Jurkat, Clone E6-1 (cell line): ENCODE results near the gene ZNF728. TPM values are rescaled to one million over a fixed set of nuclear protein-coding genes. Genes with fewer than 3 reads are reported as not detected.
"Not testable (repeated sequence)": the region's sequence is repeated elsewhere in the genome, so short reads cannot be mapped to it uniquely, and the experiment has no call there.

ENCODE experiments used
- DNase-seq: peaks from one replicate; pipeline ENCODE4 v3.0.0-alpha.2; 2011; ENCODE audit warnings: low read depth, low spot score
- H3K4me3 ChIP-seq: 2 replicates; pipeline ENCODE4 v1.5.1; 2011; ENCODE audit warnings: mild to moderate bottlenecking, low read length, control low read depth, moderate library complexity
- polyA plus RNA-seq: library from polyadenylated mRNA; unstranded; fragments of >200 nt; gene quantifications from one replicate; pipeline ENCODE4 v1.2.1, GENCODE V29; 2012; ENCODE audit warnings: missing spikeins; ENCODE audit not compliant: insufficient read length, insufficient read depth

The ZNF728 gene
- not detected for polyA plus RNA-seq

GRCh38 chr19:23002690-23003422, at the start of gene ZNF728:
Gene ZNF728, minus strand, starts transcription at chr19:23003176. Its CDS starts 146 bp downstream, at chr19:23003030.
- H3K4me3 ChIP-seq = no peak within 1 kb of the TSS
- DNase-seq = no peak

GRCh38 chr19:23052349-23052748, 49.4 kb upstream of the ZNF728 start:
- H3K4me3 ChIP-seq = no peak overlapping the region
- no peak for DNase-seq

- DNase-seq = no peak
- no peak overlapping the region for H3K4me3 ChIP-seq
These were observed 46.3 kb upstream of the ZNF728 start for GRCh38 chr19:23049256-23049655.

- DNase-seq = no peak
- H3K4me3 ChIP-seq = no peak overlapping the region
These were observed 43.8 kb upstream of the ZNF728 start for GRCh38 chr19:23046743-23047142.

GRCh38 chr19:23033721-23034120, 30.7 kb upstream of the ZNF728 start:
- no peak overlapping the region for H3K4me3 ChIP-seq
- no peak for DNase-seq

GRCh38 chr19:23015660-23016059, 12.7 kb upstream of the ZNF728 start:
- H3K4me3 ChIP-seq = no peak overlapping the region
- DNase-seq = no peak

GRCh38 chr19:22994957-22995356, 8.0 kb downstream of the ZNF728 start:
- H3K4me3 ChIP-seq, DNase-seq: not testable (repeated sequence)

GRCh38 chr19:22976248-22976647, 26.7 kb downstream of the ZNF728 start:
- no peak for DNase-seq
- H3K4me3 ChIP-seq = no peak overlapping the region

GRCh38 chr19:22975546-22976136, 27.3 kb downstream of the ZNF728 start:
- H3K4me3 ChIP-seq, DNase-seq: not testable (repeated sequence)

GRCh38 chr19:22945560-22945959, 57.4 kb downstream of the ZNF728 start:
- H3K4me3 ChIP-seq = no peak overlapping the region
- DNase-seq = peak; percentile 49

GRCh38 chr19:22935151-22935550, 67.8 kb downstream of the ZNF728 start:
- no peak for DNase-seq
- H3K4me3 ChIP-seq = no peak overlapping the region

- not testable (repeated sequence) for DNase-seq, H3K4me3 ChIP-seq
These were observed 75.4 kb downstream of the ZNF728 start for GRCh38 chr19:22927576-22927975.

GRCh38 chr19:22925181-22925580, 77.8 kb downstream of the ZNF728 start:
- not testable (repeated sequence) for H3K4me3 ChIP-seq, DNase-seq
